Osteoblast (primary cell): Measurements from ENCODE around the gene XAF1. TPM values are rescaled to one million over a fixed set of nuclear protein-coding genes. Genes with fewer than 3 reads are reported as not detected.

Source experiments
- DNase-seq: peaks from one replicate; pipeline ENCODE4 v3.0.0; 2011; ENCODE audit warnings: low spot score, mixed read lengths; ENCODE audit not compliant: insufficient read length; ENCODE audit errors: missing footprints
- H2AFZ ChIP-seq: 2 replicates; pipeline ENCODE4 v1.6.0; 2011; ENCODE audit warnings: mild to moderate bottlenecking, low read length
- H3K27ac ChIP-seq: 2 replicates; pipeline ENCODE4 v1.5.1; 2011; ENCODE audit warnings: mild to moderate bottlenecking, low read depth, low read length, moderate library complexity
- H3K27me3 ChIP-seq: 2 replicates; pipeline ENCODE4 v1.6.0; 2012; ENCODE audit warnings: mild to moderate bottlenecking, control low read depth, inconsistent platforms, low read length, moderate library complexity; ENCODE audit not compliant: insufficient read depth
- H3K36me3 ChIP-seq: 2 replicates; pipeline ENCODE4 v1.5.1; 2011; ENCODE audit warnings: mild to moderate bottlenecking, low read length, control low read depth, moderate library complexity; ENCODE audit not compliant: insufficient read depth
- H3K4me1 ChIP-seq: 2 replicates; pipeline ENCODE4 v1.5.1; 2011; ENCODE audit warnings: mild to moderate bottlenecking, low read length, control low read depth, moderate library complexity; ENCODE audit not compliant: insufficient read depth
- H3K4me2 ChIP-seq: 2 replicates; pipeline ENCODE4 v1.6.0; 2011; ENCODE audit warnings: mild to moderate bottlenecking, low read length; ENCODE audit not compliant: insufficient read depth
- H3K4me3 ChIP-seq: fragments of 200-600 bp; sonication (generic); 3 replicates; pipeline ENCODE4 v1.5.1; 2012; ENCODE audit warnings: mild to moderate bottlenecking, low read length, inconsistent platforms; ENCODE audit not compliant: insufficient read depth
- H3K79me2 ChIP-seq: 2 replicates; pipeline ENCODE4 v1.6.0; 2012; ENCODE audit warnings: mild to moderate bottlenecking, low read length, control low read depth, inconsistent platforms; ENCODE audit not compliant: insufficient read depth
- H3K9me3 ChIP-seq: 2 replicates; pipeline ENCODE4 v1.5.1; 2011; ENCODE audit warnings: low read depth, low read length, control low read depth
- H4K20me1 ChIP-seq: 2 replicates; pipeline ENCODE4 v1.6.0; 2012; ENCODE audit warnings: mild to moderate bottlenecking, low read length, control low read depth; ENCODE audit not compliant: insufficient read depth
- CTCF ChIP-seq: IDR thresholded peaks from 2 replicates; pipeline ENCODE4 v1.5.1; 2011; ENCODE audit warnings: mild to moderate bottlenecking, low read depth, low read length, moderate library complexity; ENCODE audit errors: extremely low read depth
- total RNA-seq: library from RNA; depleted of rRNA; stranded (reverse); fragments of >200 nt; gene quantifications from 2 replicates; pipeline ENCODE4 v1.2.3, GENCODE V29; 2012

The XAF1 gene
- total RNA-seq, 1 donor = 48.5 TPM

- H3K36me3 ChIP-seq = no peaks in the 10 kb centered on the region
- H3K4me3 ChIP-seq = no peak overlapping the region
- H3K4me1 ChIP-seq = peaks cover 5% of the 10 kb centered on the region
- no peak overlapping the region for H3K4me2 ChIP-seq
- H3K9me3 ChIP-seq = no peaks in the 10 kb centered on the region
- no peak for TF ChIP-seq CTCF
- H3K27me3 ChIP-seq = peaks cover 11% of the 10 kb centered on the region
- H3K27ac ChIP-seq = no peak overlapping the region
- H2AFZ ChIP-seq = no peak overlapping the region
- DNase-seq = no peak
- H4K20me1 ChIP-seq = no peaks in the 10 kb centered on the region
- no peaks in the 10 kb centered on the region for H3K79me2 ChIP-seq
Measured at GRCh38 chr17:6793748-6794493, 38.1 kb downstream of the XAF1 start.

GRCh38 chr17:6796017-6796886 is 40.4 kb downstream of the XAF1 start:
- H4K20me1 ChIP-seq = no peaks in the 10 kb centered on the region
- H3K79me2 ChIP-seq = no peaks in the 10 kb centered on the region
- H3K9me3 ChIP-seq = no peaks in the 10 kb centered on the region
- no peak overlapping the region for H2AFZ ChIP-seq
- no peak overlapping the region for H3K4me2 ChIP-seq
- H3K27ac ChIP-seq = no peak overlapping the region
- peaks cover 5% of the 10 kb centered on the region for H3K4me1 ChIP-seq
- TF ChIP-seq CTCF = no peak
- no peaks in the 10 kb centered on the region for H3K36me3 ChIP-seq
- peaks cover 8% of the 10 kb centered on the region for H3K27me3 ChIP-seq
- no peak for DNase-seq
- no peak overlapping the region for H3K4me3 ChIP-seq

- H3K36me3 ChIP-seq = no peaks in the 10 kb centered on the region
- no peak for TF ChIP-seq CTCF
- H2AFZ ChIP-seq = no peak overlapping the region
- H3K4me3 ChIP-seq = no peak overlapping the region
- no peak for DNase-seq
- H3K9me3 ChIP-seq = no peaks in the 10 kb centered on the region
- H3K79me2 ChIP-seq = no peaks in the 10 kb centered on the region
- no peak overlapping the region for H3K4me2 ChIP-seq
- no peak overlapping the region for H3K27ac ChIP-seq
- H3K27me3 ChIP-seq = peaks cover 8% of the 10 kb centered on the region
- H3K4me1 ChIP-seq = peaks cover 5% of the 10 kb centered on the region
- no peaks in the 10 kb centered on the region for H4K20me1 ChIP-seq
Measured at GRCh38 chr17:6796887-6797490, 41.1 kb downstream of the XAF1 start.
